ENCODE results near the gene GALNT16.

GALNT16 gene

DNA sequence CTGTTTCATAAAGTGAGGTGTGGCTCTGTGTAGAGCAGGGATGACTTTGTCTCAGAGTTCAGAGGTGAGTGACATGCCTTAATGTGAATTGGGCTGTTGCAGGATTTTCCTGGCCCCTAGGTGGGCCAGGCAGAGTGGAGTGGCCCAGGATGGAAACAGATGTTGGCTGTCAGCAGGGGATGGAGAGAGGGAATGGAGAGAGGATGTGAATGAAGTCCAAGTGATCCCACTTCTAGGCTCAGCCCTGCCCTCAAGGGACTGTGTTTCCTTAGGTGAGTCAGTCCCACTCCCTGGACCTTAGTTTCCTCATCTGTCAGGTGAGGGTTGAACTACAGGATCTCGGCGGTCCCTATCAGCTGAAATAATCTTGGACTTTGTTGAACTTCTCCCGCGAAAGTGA, 7.5 kb downstream of the GALNT16 start:
- DNase-seq: no peak
- no peak for TF ChIP-seq EZH2 (IDR thresholded peaks at IDR 0.05; ENCODE audit: borderline replicate concordance, low read depth, low read length, severe bottlenecking)
- TF ChIP-seq, protein P1, sequence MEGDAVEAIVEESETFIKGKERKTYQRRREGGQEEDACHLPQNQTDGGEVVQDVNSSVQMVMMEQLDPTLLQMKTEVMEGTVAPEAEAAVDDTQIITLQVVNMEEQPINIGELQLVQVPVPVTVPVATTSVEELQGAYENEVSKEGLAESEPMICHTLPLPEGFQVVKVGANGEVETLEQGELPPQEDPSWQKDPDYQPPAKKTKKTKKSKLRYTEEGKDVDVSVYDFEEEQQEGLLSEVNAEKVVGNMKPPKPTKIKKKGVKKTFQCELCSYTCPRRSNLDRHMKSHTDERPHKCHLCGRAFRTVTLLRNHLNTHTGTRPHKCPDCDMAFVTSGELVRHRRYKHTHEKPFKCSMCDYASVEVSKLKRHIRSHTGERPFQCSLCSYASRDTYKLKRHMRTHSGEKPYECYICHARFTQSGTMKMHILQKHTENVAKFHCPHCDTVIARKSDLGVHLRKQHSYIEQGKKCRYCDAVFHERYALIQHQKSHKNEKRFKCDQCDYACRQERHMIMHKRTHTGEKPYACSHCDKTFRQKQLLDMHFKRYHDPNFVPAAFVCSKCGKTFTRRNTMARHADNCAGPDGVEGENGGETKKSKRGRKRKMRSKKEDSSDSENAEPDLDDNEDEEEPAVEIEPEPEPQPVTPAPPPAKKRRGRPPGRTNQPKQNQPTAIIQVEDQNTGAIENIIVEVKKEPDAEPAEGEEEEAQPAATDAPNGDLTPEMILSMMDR (IDR thresholded peaks at IDR 0.05; ENCODE audit: borderline replicate concordance, extremely low read depth, low read length, poor library complexity, severe bottlenecking): no peak
- H3K4me1 ChIP-seq (ENCODE audit: insufficient read depth, low read length): no peaks in the 10 kb centered on the region
- peaks cover 16% of the 10 kb centered on the region for H3K27me3 ChIP-seq (ENCODE audit: insufficient read depth, low read length, poor library complexity)
- H3K9me3 ChIP-seq (ENCODE audit: insufficient read depth, low read length, severe bottlenecking): no peaks in the 10 kb centered on the region
- no peak overlapping the region for H2AFZ ChIP-seq (ENCODE audit: low read depth, low read length)
- H3K4me3 ChIP-seq (ENCODE audit: low read depth in 1 of 2, low read length in 2 of 2): no peak overlapping the region
- H3K27ac ChIP-seq (ENCODE audit: low read length): no peak overlapping the region
- H3K4me2 ChIP-seq (ENCODE audit: insufficient read depth, low read length): no peak overlapping the region
- no peaks in the 10 kb centered on the region for H3K36me3 ChIP-seq (ENCODE audit: insufficient read depth, low read length)
- H4K20me1 ChIP-seq (ENCODE audit: insufficient read depth, low read length): no peaks in the 10 kb centered on the region
- H3K9ac ChIP-seq (ENCODE audit: low read depth, low read length): no peak overlapping the region
- no peak for ATAC-seq (ENCODE audit: insufficient read depth, low read depth)
- no peaks in the 10 kb centered on the region for H3K79me2 ChIP-seq (ENCODE audit: insufficient read depth, low read length)

DNA sequence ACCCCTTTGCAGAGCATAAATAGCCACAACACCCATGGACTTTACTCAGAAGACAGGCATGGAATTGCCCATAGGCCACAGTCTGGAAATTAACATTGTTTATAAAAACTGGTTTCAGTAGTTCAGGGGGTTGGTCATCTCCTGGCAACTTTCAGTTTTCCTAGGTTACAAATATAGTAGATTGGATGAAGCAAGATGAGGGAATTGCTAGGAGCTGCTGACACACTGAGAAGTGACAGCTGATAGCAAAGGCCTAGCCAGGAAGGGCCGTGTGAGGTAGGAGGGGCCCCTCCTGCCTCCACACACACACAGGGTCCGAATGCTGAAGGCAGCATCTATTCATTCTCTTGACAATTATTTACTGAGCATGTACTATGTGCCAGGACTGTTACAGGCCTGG, 8.3 kb downstream of the GALNT16 start:
- ATAC-seq (ENCODE audit: insufficient read depth, low read depth) (no peak), DNase-seq (no peak)
- TF ChIP-seq EZH2 (IDR thresholded peaks at IDR 0.05; ENCODE audit: borderline replicate concordance, low read depth, low read length, severe bottlenecking): no peak
- TF ChIP-seq, protein P1 (IDR thresholded peaks at IDR 0.05; ENCODE audit: borderline replicate concordance, extremely low read depth, low read length, poor library complexity, severe bottlenecking): no peak
- Histone ChIP-seq H3K9me3 (ENCODE audit: insufficient read depth, low read length, severe bottlenecking) (no peaks in the 10 kb centered on the region), H3K4me3 (ENCODE audit: low read depth in 1 of 2, low read length in 2 of 2) (no peak overlapping the region), H3K4me1 (ENCODE audit: insufficient read depth, low read length) (no peaks in the 10 kb centered on the region), H4K20me1 (ENCODE audit: insufficient read depth, low read length) (no peaks in the 10 kb centered on the region), H3K27me3 (ENCODE audit: insufficient read depth, low read length, poor library complexity) (peaks cover 18% of the 10 kb centered on the region), H3K79me2 (ENCODE audit: insufficient read depth, low read length) (no peaks in the 10 kb centered on the region), H3K36me3 (ENCODE audit: insufficient read depth, low read length) (no peaks in the 10 kb centered on the region), H2AFZ (ENCODE audit: low read depth, low read length) (no peak overlapping the region), H3K27ac (ENCODE audit: low read length) (no peak overlapping the region), H3K9ac (ENCODE audit: low read depth, low read length) (no peak overlapping the region), H3K4me2 (ENCODE audit: insufficient read depth, low read length) (no peak overlapping the region)

DNA sequence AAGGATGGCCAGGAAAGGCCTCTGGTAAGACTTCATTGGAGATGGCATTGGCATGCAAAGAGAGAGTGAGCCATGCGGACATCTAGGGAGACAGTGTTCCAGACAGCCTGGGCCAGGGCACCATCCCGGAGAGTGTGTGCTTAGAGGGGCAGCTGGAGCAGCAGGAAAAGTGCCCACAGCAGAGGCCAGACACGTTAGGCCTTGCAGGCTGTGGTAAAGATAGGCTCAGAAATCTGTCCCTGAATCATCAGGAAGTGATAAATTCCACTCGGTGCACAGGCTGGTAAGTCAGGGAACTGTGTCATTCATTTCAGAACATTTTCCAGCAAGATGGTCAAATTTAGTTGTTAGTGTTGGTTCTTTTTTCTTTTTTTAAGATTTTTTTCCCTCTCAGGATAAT, 8.8 kb downstream of the GALNT16 start:
- Histone ChIP-seq H3K27me3 (ENCODE audit: insufficient read depth, low read length, poor library complexity) (peaks cover 22% of the 10 kb centered on the region), H3K4me2 (ENCODE audit: insufficient read depth, low read length) (no peak overlapping the region), H3K9me3 (ENCODE audit: insufficient read depth, low read length, severe bottlenecking) (no peaks in the 10 kb centered on the region), H3K4me1 (ENCODE audit: insufficient read depth, low read length) (no peaks in the 10 kb centered on the region), H3K79me2 (ENCODE audit: insufficient read depth, low read length) (no peaks in the 10 kb centered on the region), H3K9ac (ENCODE audit: low read depth, low read length) (no peak overlapping the region), H3K4me3 (ENCODE audit: low read depth in 1 of 2, low read length in 2 of 2) (no peak overlapping the region), H3K27ac (ENCODE audit: low read length) (no peak overlapping the region), H3K36me3 (ENCODE audit: insufficient read depth, low read length) (no peaks in the 10 kb centered on the region), H4K20me1 (ENCODE audit: insufficient read depth, low read length) (no peaks in the 10 kb centered on the region), H2AFZ (ENCODE audit: low read depth, low read length) (no peak overlapping the region)
- ATAC-seq (ENCODE audit: insufficient read depth, low read depth): no peak
- no peak for DNase-seq
- TF ChIP-seq, protein P1 (IDR thresholded peaks at IDR 0.05; ENCODE audit: borderline replicate concordance, extremely low read depth, low read length, poor library complexity, severe bottlenecking): no peak
- no peak for TF ChIP-seq EZH2 (IDR thresholded peaks at IDR 0.05; ENCODE audit: borderline replicate concordance, low read depth, low read length, severe bottlenecking)

DNA sequence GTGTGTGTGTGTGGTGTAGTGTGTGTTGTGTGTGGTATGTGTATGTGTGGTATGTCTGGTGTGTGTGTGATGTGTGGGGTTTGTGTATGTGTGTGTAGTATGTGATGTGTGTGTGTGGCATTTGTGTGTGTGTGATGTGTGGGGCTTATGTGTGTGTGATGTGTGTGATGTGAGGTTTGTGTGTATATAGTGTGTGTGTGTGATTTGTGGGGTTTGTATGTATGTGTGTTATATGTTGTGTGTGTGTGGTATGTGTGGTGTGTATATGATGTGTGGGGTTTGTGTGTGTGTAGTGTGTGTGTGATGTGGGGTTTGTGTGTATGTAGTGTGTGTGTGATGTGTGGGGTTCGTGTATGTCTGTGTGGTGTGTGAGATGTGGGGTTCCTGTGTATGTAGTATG, 9.4 kb downstream of the GALNT16 start:
- Histone ChIP-seq H3K36me3 (ENCODE audit: insufficient read depth, low read length) (no peaks in the 10 kb centered on the region), H3K4me3 (ENCODE audit: low read depth in 1 of 2, low read length in 2 of 2) (no peak overlapping the region), H3K27ac (ENCODE audit: low read length) (no peak overlapping the region), H3K4me2 (ENCODE audit: insufficient read depth, low read length) (no peak overlapping the region), H3K27me3 (ENCODE audit: insufficient read depth, low read length, poor library complexity) (peaks cover 24% of the 10 kb centered on the region), H3K79me2 (ENCODE audit: insufficient read depth, low read length) (no peaks in the 10 kb centered on the region), H2AFZ (ENCODE audit: low read depth, low read length) (no peak overlapping the region), H3K4me1 (ENCODE audit: insufficient read depth, low read length) (no peaks in the 10 kb centered on the region), H3K9me3 (ENCODE audit: insufficient read depth, low read length, severe bottlenecking) (no peaks in the 10 kb centered on the region), H4K20me1 (ENCODE audit: insufficient read depth, low read length) (no peaks in the 10 kb centered on the region), H3K9ac (ENCODE audit: low read depth, low read length) (no peak overlapping the region)
- TF ChIP-seq, protein P1 (IDR thresholded peaks at IDR 0.05; ENCODE audit: borderline replicate concordance, extremely low read depth, low read length, poor library complexity, severe bottlenecking): no peak
- no peak for TF ChIP-seq EZH2 (IDR thresholded peaks at IDR 0.05; ENCODE audit: borderline replicate concordance, low read depth, low read length, severe bottlenecking)
- no peak for ATAC-seq (ENCODE audit: insufficient read depth, low read depth)
- DNase-seq: no peak
